SK-MEL-5 (cell line): ENCODE measurements around the gene OR1D5. TPM values are rescaled to one million over a fixed set of nuclear protein-coding genes. Genes with fewer than 3 reads are reported as not detected.
"Not testable (repeated sequence)": the region's sequence is repeated elsewhere in the genome, so short reads cannot be mapped to it uniquely, and the experiment has no call there.

Source experiments
- DNase-seq: peaks from one replicate; pipeline ENCODE4 v3.0.0-alpha.2; 2016; ENCODE audit warnings: low read depth, low spot score
- in situ Hi-C: cut with HindIII; loops from 2 replicates; pipeline ENCODE4 v1.10.0; 2016; ENCODE audit warnings: low sequenced_read_pairs, high pct_unique_total_duplicates, low pct_unique_long_range_greater_than_20kb
- total RNA-seq: library from RNA; depleted of rRNA; stranded (reverse); fragments of >200 nt; shearing (Covaris generic); gene quantifications from 2 replicates; pipeline ENCODE4 v1.2.3, GENCODE V29; 2014

Gene OR1D5
- total RNA-seq, 1 experiment from 2014 or later: not detected

- in situ Hi-C loops: no loop called here
- no peak for DNase-seq
These were observed 29.4 kb downstream of the OR1D5 start for GRCh38 chr17:3033741-3034577.

- in situ Hi-C loops: no loop called here
- DNase-seq: no peak
These were observed 30.2 kb downstream of the OR1D5 start for GRCh38 chr17:3033248-3033640.

GRCh38 chr17:3032258-3033247 lies 30.9 kb downstream of the OR1D5 start:
- no peak for DNase-seq
- in situ Hi-C loops: no loop called here

GRCh38 chr17:3030852-3031470 lies 32.4 kb downstream of the OR1D5 start:
- DNase-seq, in situ Hi-C loops: not testable (repeated sequence)

- in situ Hi-C loops: no loop called here
- peak; percentile 20 for DNase-seq
These were observed 33.3 kb downstream of the OR1D5 start for GRCh38 chr17:3030096-3030495.

- in situ Hi-C loops: no loop called here
- DNase-seq: no peak
These were observed 34.0 kb downstream of the OR1D5 start for GRCh38 chr17:3029213-3029913.

- in situ Hi-C loops: no loop called here
- no peak for DNase-seq
These were observed 35.4 kb downstream of the OR1D5 start for GRCh38 chr17:3027786-3028532.

GRCh38 chr17:3026856-3027751 lies 36.3 kb downstream of the OR1D5 start:
- no peak for DNase-seq
- in situ Hi-C loops: no loop called here

- in situ Hi-C loops: no loop called here
- no peak for DNase-seq
These were observed 37.1 kb downstream of the OR1D5 start for GRCh38 chr17:3026125-3026855.

- DNase-seq: no peak
- in situ Hi-C loops: no loop called here
These were observed 37.8 kb downstream of the OR1D5 start for GRCh38 chr17:3025421-3026124.

- in situ Hi-C loops: loop anchor here (25.0 kb wide), 1 partner anchor 162 kb away; no protein-coding TSS in a partner anchor
These were observed 39.1 kb downstream of the OR1D5 start for GRCh38 chr17:3024346-3024745.

GRCh38 chr17:3022197-3022596 lies 41.2 kb downstream of the OR1D5 start:
- DNase-seq: no peak
- in situ Hi-C loops: loop anchor here (25.0 kb wide), 1 partner anchor 160 kb away; no protein-coding TSS in a partner anchor

More at GRCh38 chr17:3024346-3024745, 39.1 kb downstream of the OR1D5 start:
- no peak for DNase-seq

- in situ Hi-C loops: loop anchor here (25.0 kb wide), 1 partner anchor 158 kb away; no protein-coding TSS in a partner anchor
- no peak for DNase-seq
These were observed 43.0 kb downstream of the OR1D5 start for GRCh38 chr17:3020381-3020780.

- no peak for DNase-seq
- in situ Hi-C loops: loop anchor here (25.0 kb wide), 1 partner anchor 157 kb away; no protein-coding TSS in a partner anchor
These were observed 43.6 kb downstream of the OR1D5 start for GRCh38 chr17:3019761-3020160.
